Central memory CD8-positive, alpha-beta T cell (primary cell): ENCODE measurements around the gene TET1.

Experiments used
- ATAC-seq: fragments of 150-1000 bp; cut with Tn5 transposase; replicated peaks from 2 replicates; pipeline ENCODE4 v1.10.0; 2022; ENCODE audit warnings: mild to moderate bottlenecking, moderate FRiP score, moderate number of reproducible peaks; ENCODE audit not compliant: poor library complexity, severe bottlenecking; ENCODE audit errors: extremely low read depth
- DNase-seq, 2 donors: peaks; one replicate each; pipeline ENCODE4 v3.0.0; 2021; ENCODE audit warnings: low spot score in 2 of 2
- H3K27ac Mint-ChIP-seq: one replicate; pipeline ENCODE4 v1.8.0; 2022; ENCODE audit warnings: low read depth, mild to moderate bottlenecking, moderate library complexity, mixed read lengths
- H3K27me3 Mint-ChIP-seq: one replicate; pipeline ENCODE4 v1.8.0; 2022; ENCODE audit warnings: mixed read lengths
- H3K36me3 Mint-ChIP-seq: one replicate; pipeline ENCODE4 v1.8.0; 2022; ENCODE audit warnings: mild to moderate bottlenecking, moderate library complexity, mixed read lengths; ENCODE audit not compliant: insufficient read depth
- H3K4me1 Mint-ChIP-seq: one replicate; pipeline ENCODE4 v1.8.0; 2022; ENCODE audit warnings: mixed read lengths
- H3K4me3 Mint-ChIP-seq: one replicate; pipeline ENCODE4 v1.8.0; 2022; ENCODE audit warnings: mild to moderate bottlenecking, moderate library complexity, mixed read lengths
- H3K9me3 Mint-ChIP-seq: one replicate; pipeline ENCODE4 v1.8.0; 2022; ENCODE audit warnings: mixed read lengths

The TET1 gene

DNA sequence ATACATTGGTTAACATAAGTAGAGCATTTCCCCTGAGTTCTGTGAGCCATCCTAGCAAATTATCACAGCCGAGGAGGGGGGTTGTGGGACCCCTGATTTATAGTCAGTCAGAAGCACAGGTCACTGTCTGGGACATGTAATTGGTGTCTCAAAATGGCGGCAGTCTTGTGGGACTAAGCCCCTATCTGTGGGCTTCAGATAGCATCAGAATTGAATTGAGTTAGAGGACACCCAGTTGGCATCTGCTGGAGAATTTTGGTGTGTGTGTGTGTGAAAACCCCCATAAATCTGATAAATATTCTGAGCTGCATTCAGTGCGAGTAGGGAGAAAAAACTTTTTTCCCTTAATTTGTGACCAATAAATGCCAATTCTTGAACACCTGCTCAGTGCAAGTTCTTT lies 6.5 kb upstream of the TET1 start:
- Mint-ChIP-seq H3K9me3 (no peaks in the 10 kb centered on the region), H3K27ac (no peak overlapping the region), H3K27me3 (peaks cover 15% of the 10 kb centered on the region), H3K36me3 (peaks cover 2% of the 10 kb centered on the region), H3K4me3 (no peak overlapping the region), H3K4me1 (no peaks in the 10 kb centered on the region)
- DNase-seq = no peak
- no peak for ATAC-seq

- no peak overlapping the region for H3K4me3 Mint-ChIP-seq
These were observed 1.7 kb upstream of the TET1 start for GRCh38 chr10:68558478-68558877.

GRCh38 chr10:68559251-68559650 lies 886 bp upstream of the TET1 start:
- DNase-seq (no peak), ATAC-seq (no peak)
- Mint-ChIP-seq H3K36me3 (peaks cover 4% of the 10 kb centered on the region), H3K4me1 (peaks cover 23% of the 10 kb centered on the region), H3K27me3 (peaks cover 65% of the 10 kb centered on the region), H3K27ac (no peak overlapping the region), H3K4me3 (peak overlapping the region; percentile 49), H3K9me3 (no peaks in the 10 kb centered on the region)

More at GRCh38 chr10:68558478-68558877, 1.7 kb upstream of the TET1 start:
- Mint-ChIP-seq H3K9me3 (no peaks in the 10 kb centered on the region), H3K4me1 (peaks cover 23% of the 10 kb centered on the region), H3K36me3 (peaks cover 4% of the 10 kb centered on the region), H3K27ac (no peak overlapping the region), H3K27me3 (peaks cover 58% of the 10 kb centered on the region)
- DNase-seq = no peak
- no peak for ATAC-seq

- ATAC-seq = peak; percentile 24
These were observed 324 bp upstream of the TET1 start for GRCh38 chr10:68559841-68560185.

GRCh38 chr10:68560943-68561864 lies 1.1 kb downstream of the TET1 start:
- peaks cover 4% of the 10 kb centered on the region for H3K36me3 Mint-ChIP-seq
- peaks cover 78% of the 10 kb centered on the region for H3K27me3 Mint-ChIP-seq
- no peak for DNase-seq
- H3K27ac Mint-ChIP-seq = no peak overlapping the region
- H3K4me3 Mint-ChIP-seq = peak overlapping the region; percentile 49
- no peaks in the 10 kb centered on the region for H3K9me3 Mint-ChIP-seq
- H3K4me1 Mint-ChIP-seq = peaks cover 23% of the 10 kb centered on the region
- ATAC-seq = peak; percentile 47

More at GRCh38 chr10:68559841-68560185, 324 bp upstream of the TET1 start:
- H3K4me1 Mint-ChIP-seq = peaks cover 23% of the 10 kb centered on the region
- peak overlapping the region; percentile 49 for H3K4me3 Mint-ChIP-seq
- H3K9me3 Mint-ChIP-seq = no peaks in the 10 kb centered on the region
- H3K27me3 Mint-ChIP-seq = peaks cover 71% of the 10 kb centered on the region
- no peak for DNase-seq
- peaks cover 4% of the 10 kb centered on the region for H3K36me3 Mint-ChIP-seq
- no peak overlapping the region for H3K27ac Mint-ChIP-seq

DNA sequence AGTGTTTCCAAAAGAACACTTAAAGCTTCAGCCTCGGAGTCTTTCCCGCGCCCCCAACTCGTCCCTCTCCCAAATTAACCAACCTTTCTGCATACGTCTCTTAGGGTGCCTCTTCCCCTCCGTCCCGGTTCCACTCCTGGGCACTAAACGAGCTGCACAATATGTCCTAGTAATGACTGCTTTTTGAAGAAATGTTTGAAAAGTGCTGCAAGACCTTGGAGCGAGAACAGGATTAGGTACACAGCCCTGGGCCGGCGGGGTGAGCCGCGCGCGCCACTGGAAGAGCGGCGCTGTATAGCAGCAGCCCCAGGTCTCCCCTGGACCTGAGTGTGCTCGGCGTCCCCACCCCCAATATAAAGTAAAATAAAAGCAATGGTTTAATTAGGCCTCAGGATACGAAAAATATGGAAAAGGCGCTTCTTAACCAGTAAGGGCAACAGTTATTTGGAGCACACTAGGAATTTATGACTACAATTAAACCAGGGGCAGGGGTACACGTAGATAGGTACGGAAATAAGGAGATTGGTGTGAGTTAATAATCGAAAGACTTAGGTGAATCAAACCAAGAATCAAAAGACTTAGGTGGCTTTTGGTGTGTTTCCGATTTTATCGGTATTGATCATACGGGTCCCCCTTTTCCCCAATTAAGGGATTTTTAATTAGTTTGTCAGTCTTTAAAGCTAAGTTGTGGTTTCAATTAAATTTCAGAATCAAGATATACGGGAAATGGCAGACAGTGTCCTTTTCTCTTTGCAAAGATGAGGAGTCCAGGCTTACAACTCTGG lies 1.9 kb downstream of the TET1 start:
- H3K27me3 Mint-ChIP-seq = peaks cover 78% of the 10 kb centered on the region
- peaks cover 4% of the 10 kb centered on the region for H3K36me3 Mint-ChIP-seq
- H3K4me1 Mint-ChIP-seq = peaks cover 23% of the 10 kb centered on the region
- H3K4me3 Mint-ChIP-seq = peak overlapping the region; percentile 49
- no peak for DNase-seq
- no peaks in the 10 kb centered on the region for H3K9me3 Mint-ChIP-seq
- no peak overlapping the region for H3K27ac Mint-ChIP-seq
- no peak for ATAC-seq

DNA sequence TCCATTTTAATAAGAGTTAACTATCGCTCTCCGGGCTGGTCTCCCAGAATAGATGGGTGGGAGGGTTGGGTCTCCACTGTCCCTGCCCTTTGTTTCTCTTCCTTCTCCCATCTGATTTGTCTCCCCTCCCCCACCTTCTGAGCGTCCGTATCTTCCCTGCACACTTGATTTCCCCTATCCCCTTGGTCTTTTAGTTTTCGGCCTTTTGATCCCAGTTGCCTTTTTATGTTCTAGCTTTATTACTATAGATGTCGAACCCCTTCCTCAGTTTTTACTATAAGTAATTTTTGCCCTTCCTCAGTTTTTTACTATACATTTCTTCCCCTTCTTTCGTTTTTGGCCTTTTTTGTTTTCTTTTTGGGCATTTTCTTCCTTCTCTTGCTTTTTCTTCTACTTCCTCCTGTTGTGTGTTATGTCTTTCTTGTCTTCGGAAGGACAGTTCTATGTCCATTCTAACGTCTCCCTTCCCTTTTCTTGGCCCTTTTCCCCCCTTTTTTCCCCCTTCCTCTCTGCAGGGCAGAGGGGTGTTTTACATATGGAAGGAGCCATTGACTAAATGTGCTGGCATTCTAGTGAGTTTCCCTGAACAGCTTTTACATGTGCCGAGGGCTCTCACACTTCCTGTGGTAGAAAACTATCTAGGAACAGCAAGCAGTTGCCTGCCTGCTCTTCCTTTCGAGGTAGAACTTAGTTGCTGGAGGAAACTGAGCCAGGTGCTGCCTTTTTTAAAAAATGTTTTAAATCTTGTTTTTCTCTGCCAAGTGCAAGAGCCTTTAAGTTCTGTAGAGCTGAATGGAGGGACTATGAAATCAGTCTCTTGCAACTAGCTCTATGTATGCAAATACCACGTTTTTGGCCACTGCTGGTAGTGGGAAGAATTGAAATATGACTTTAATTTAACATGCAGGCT lies 2.8 kb downstream of the TET1 start:
- Mint-ChIP-seq H3K27me3 (peaks cover 69% of the 10 kb centered on the region), H3K4me3 (peak overlapping the region; percentile 1), H3K27ac (no peak overlapping the region), H3K4me1 (peaks cover 23% of the 10 kb centered on the region), H3K36me3 (peaks cover 4% of the 10 kb centered on the region), H3K9me3 (no peaks in the 10 kb centered on the region)
- DNase-seq (no peak), ATAC-seq (no peak)

GRCh38 chr10:68564712-68565111 lies 4.6 kb downstream of the TET1 start:
- H3K36me3 Mint-ChIP-seq = peaks cover 2% of the 10 kb centered on the region
- ATAC-seq (no peak), DNase-seq (no peak)
- no peak overlapping the region for H3K4me3 Mint-ChIP-seq
- H3K27me3 Mint-ChIP-seq = peaks cover 53% of the 10 kb centered on the region
- no peaks in the 10 kb centered on the region for H3K9me3 Mint-ChIP-seq
- peaks cover 21% of the 10 kb centered on the region for H3K4me1 Mint-ChIP-seq
- H3K27ac Mint-ChIP-seq = no peak overlapping the region

DNA sequence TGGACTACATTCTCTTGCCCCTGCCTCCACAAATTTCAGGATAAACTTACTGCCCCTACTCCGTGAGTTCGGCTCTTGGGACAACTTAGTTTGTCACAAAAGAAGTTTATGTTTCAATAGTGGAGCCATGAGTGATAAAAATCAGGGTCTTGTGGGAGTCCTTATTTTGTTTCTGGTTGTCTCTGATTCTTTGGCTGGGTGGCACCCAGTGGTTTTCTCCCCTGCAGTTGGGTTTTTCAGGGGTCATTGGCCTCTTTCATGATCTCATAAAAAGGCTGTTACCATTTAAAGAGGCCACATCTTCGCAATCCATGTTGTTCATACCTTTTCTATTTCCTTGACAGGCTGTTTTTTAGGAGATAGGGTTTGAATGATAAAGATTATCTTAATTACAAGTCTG lies 5.5 kb downstream of the TET1 start:
- ATAC-seq (no peak), DNase-seq (no peak)
- Mint-ChIP-seq H3K27ac (no peak overlapping the region), H3K27me3 (peaks cover 48% of the 10 kb centered on the region), H3K9me3 (no peaks in the 10 kb centered on the region), H3K4me3 (no peak overlapping the region), H3K36me3 (peaks cover 2% of the 10 kb centered on the region), H3K4me1 (peaks cover 18% of the 10 kb centered on the region)

GRCh38 chr10:68566351-68566750 lies 6.2 kb downstream of the TET1 start:
- Mint-ChIP-seq H3K36me3 (no peaks in the 10 kb centered on the region), H3K4me1 (peaks cover 13% of the 10 kb centered on the region)

GRCh38 chr10:68566955-68567354 lies 6.8 kb downstream of the TET1 start:
- Mint-ChIP-seq H3K9me3 (no peaks in the 10 kb centered on the region), H3K36me3 (no peaks in the 10 kb centered on the region), H3K27ac (no peak overlapping the region), H3K4me1 (peaks cover 8% of the 10 kb centered on the region), H3K27me3 (peaks cover 37% of the 10 kb centered on the region), H3K4me3 (no peak overlapping the region)
- ATAC-seq (no peak), DNase-seq (no peak)

More at GRCh38 chr10:68566351-68566750, 6.2 kb downstream of the TET1 start:
- Mint-ChIP-seq H3K4me3 (no peak overlapping the region), H3K27me3 (peaks cover 41% of the 10 kb centered on the region), H3K9me3 (no peaks in the 10 kb centered on the region), H3K27ac (no peak overlapping the region)
- DNase-seq = no peak
- ATAC-seq = no peak

- H3K4me1 Mint-ChIP-seq = no peaks in the 10 kb centered on the region
- ATAC-seq = no peak
- H3K4me3 Mint-ChIP-seq = no peak overlapping the region
These were observed 12.0 kb downstream of the TET1 start for GRCh38 chr10:68572151-68572550.

More at GRCh38 chr10:68572151-68572550, 12.0 kb downstream of the TET1 start:
- Mint-ChIP-seq H3K9me3 (no peaks in the 10 kb centered on the region), H3K27me3 (peaks cover 9% of the 10 kb centered on the region), H3K36me3 (no peaks in the 10 kb centered on the region), H3K27ac (no peak overlapping the region)
- no peak for DNase-seq
